Measurements from ENCODE around the gene INHBA.

DNA sequence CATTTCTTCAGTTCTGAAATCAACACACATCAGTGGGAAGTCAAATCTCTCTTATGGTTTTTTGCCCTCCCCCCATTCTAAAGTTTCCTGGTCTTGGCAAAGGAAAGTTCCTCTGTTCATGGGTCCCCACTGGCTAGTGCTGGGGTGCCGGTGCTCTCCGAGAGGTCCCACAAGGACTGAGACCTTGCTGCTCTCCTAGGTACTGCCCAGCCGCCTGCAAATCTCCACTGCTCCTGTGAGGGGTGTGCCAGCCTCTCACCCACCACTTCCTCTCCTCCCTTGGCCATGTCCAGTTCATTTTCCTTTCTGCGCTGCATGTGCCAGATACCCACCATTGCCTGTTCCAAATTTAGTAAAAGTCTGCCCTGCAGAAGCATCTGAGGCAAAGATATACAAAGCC lies 17.2 kb upstream of the INHBA start:
- TF ChIP-seq, protein P1, sequence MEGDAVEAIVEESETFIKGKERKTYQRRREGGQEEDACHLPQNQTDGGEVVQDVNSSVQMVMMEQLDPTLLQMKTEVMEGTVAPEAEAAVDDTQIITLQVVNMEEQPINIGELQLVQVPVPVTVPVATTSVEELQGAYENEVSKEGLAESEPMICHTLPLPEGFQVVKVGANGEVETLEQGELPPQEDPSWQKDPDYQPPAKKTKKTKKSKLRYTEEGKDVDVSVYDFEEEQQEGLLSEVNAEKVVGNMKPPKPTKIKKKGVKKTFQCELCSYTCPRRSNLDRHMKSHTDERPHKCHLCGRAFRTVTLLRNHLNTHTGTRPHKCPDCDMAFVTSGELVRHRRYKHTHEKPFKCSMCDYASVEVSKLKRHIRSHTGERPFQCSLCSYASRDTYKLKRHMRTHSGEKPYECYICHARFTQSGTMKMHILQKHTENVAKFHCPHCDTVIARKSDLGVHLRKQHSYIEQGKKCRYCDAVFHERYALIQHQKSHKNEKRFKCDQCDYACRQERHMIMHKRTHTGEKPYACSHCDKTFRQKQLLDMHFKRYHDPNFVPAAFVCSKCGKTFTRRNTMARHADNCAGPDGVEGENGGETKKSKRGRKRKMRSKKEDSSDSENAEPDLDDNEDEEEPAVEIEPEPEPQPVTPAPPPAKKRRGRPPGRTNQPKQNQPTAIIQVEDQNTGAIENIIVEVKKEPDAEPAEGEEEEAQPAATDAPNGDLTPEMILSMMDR (IDR thresholded peaks at IDR 0.05), result no peak
- no peak for TF ChIP-seq POLR2A (IDR thresholded peaks at IDR 0.05)

Data from tibial nerve (tissue), 3 donors.